ENCODE results near the gene CENPX.

CENPX gene

GRCh38 chr17:82054351-82055022 lies 31.8 kb upstream of the CENPX start:
- no peak for DNase-seq (ENCODE audit: low read depth)
- no peak overlapping the region for H3K4me3 ChIP-seq (ENCODE audit: low read depth, low read length)
- TF ChIP-seq CTCF (IDR thresholded peaks at IDR 0.05; ENCODE audit: low read depth, low read length, missing control alignments): no peak

GRCh38 chr17:82053556-82054263 lies 31.0 kb upstream of the CENPX start:
- no peak for TF ChIP-seq CTCF (IDR thresholded peaks at IDR 0.05; ENCODE audit: low read depth, low read length, missing control alignments)
- no peak for DNase-seq (ENCODE audit: low read depth)
- no peak overlapping the region for H3K4me3 ChIP-seq (ENCODE audit: low read depth, low read length)

GRCh38 chr17:82053130-82053529 lies 30.5 kb upstream of the CENPX start:
- peak overlapping the region; percentile 94 for H3K4me3 ChIP-seq (ENCODE audit: low read depth, low read length)
- no peak for TF ChIP-seq CTCF (IDR thresholded peaks at IDR 0.05; ENCODE audit: low read depth, low read length, missing control alignments)
- DNase-seq (ENCODE audit: low read depth): no peak

GRCh38 chr17:82052638-82053059 lies 30.0 kb upstream of the CENPX start:
- peak overlapping the region; percentile 94 for H3K4me3 ChIP-seq (ENCODE audit: low read depth, low read length)
- no peak for TF ChIP-seq CTCF (IDR thresholded peaks at IDR 0.05; ENCODE audit: low read depth, low read length, missing control alignments)
- no peak for DNase-seq (ENCODE audit: low read depth)

GRCh38 chr17:82051776-82052637 lies 29.3 kb upstream of the CENPX start, which contains the start of the genes GPS1 and RFNG:
Gene GPS1 (plus strand): TSS chr17:82051898. CDS start chr17:82051932, 34 bp downstream.
Gene RFNG (minus strand): TSS chr17:82051811. CDS start chr17:82051766, 45 bp downstream.
- no peak for TF ChIP-seq CTCF (IDR thresholded peaks at IDR 0.05; ENCODE audit: low read depth, low read length, missing control alignments)
- peak within 1 kb of the TSS; percentile 94 for H3K4me3 ChIP-seq (ENCODE audit: low read depth, low read length)
- no peak for DNase-seq (ENCODE audit: low read depth)

GRCh38 chr17:82050761-82051641 lies 28.3 kb upstream of the CENPX start:
- no peak for DNase-seq (ENCODE audit: low read depth)
- H3K4me3 ChIP-seq (ENCODE audit: low read depth, low read length): peak overlapping the region; percentile 94
- no peak for TF ChIP-seq CTCF (IDR thresholded peaks at IDR 0.05; ENCODE audit: low read depth, low read length, missing control alignments)

Measured in GM12864 (cell line).